Prostate gland (tissue), 2 donors: ENCODE measurements around the gene TMEM170B. TPM values are rescaled to one million over a fixed set of nuclear protein-coding genes. Genes with fewer than 3 reads are reported as not detected.

ENCODE experiments used
- DNase-seq: peaks from one replicate; pipeline ENCODE4 v3.0.0-alpha.2; 2019; ENCODE audit warnings: low spot score
- H3K27ac ChIP-seq, 2 donors: fragments of 200-600 bp; sonication (generic); 2 replicates each; pipeline ENCODE4 v1.5.1; 2017 to 2019
- H3K27me3 ChIP-seq: fragments of 200-600 bp; sonication (generic); replicated peaks from 2 replicates; pipeline ENCODE4 v1.5.1; 2019; ENCODE audit not compliant: insufficient read depth
- H3K36me3 ChIP-seq, 2 donors: fragments of 200-600 bp; sonication (generic); 1 replicate in 1 of 2; 2 replicates in 1 of 2; pipeline versions ENCODE4 v1.5.1 to v1.8.1; 2017 to 2019
- H3K4me1 ChIP-seq: fragments of 200-600 bp; sonication (generic); replicated peaks from 2 replicates; pipeline ENCODE4 v1.5.1; 2019
- H3K4me3 ChIP-seq, 2 donors: fragments of 200-600 bp; sonication (generic); 2 replicates each; pipeline ENCODE4 v1.5.1; 2017 to 2019
- H3K9me3 ChIP-seq: fragments of 200-600 bp; sonication (generic); 2 replicates; pipeline ENCODE4 v1.5.1; 2017
- CTCF ChIP-seq, 4 experiments: fragments of 200-600 bp in 2 of 4; fragments of 450-650 bp in 2 of 4; sonication (generic) in 2 of 4; IDR thresholded peaks; 1 replicate in 3 of 4; 2 replicates in 1 of 4; pipeline ENCODE4 v1.5.1; 2016 to 2019; ENCODE audit warnings: antibody characterized with exemption in 4 of 4, mild to moderate bottlenecking in 2 of 4, moderate library complexity in 2 of 4
- POLR2A ChIP-seq: fragments of 450-650 bp; IDR thresholded peaks from one replicate; pipeline ENCODE4 v1.6.1; 2016; ENCODE audit warnings: antibody characterized with exemption, mild to moderate bottlenecking
- POLR2AphosphoS5 ChIP-seq: sonication (generic); formaldehyde crosslinking; IDR thresholded peaks from one replicate; pipeline ENCODE4 v1.6.1; 2017; ENCODE audit warnings: antibody characterized with exemption
- WGBS: methylation state at CpG from one replicate; pipeline ENCODE4 v1.1.5; 2018; 5-methylcytosine and 5-hydroxymethylcytosine counted together
- intact Hi-C: fragments of 100-400 bp; cut with DNase I; formaldehyde crosslinking; loops from one replicate; pipeline ENCODE4 v1.14.2; 2022
- total RNA-seq, 2 donors: library from RNA; depleted of rRNA; stranded (reverse); fragments of >200 nt; gene quantifications; one replicate each; pipeline ENCODE4 v1.1.0, GENCODE V29; 2016

Gene TMEM170B
- total RNA-seq, 2 donors from 2014 or later = 2.7 to 5.7 TPM

GRCh38 chr6:11586536-11586935 lies 49.0 kb downstream of the TMEM170B start:
- Histone ChIP-seq H3K27ac (no peak overlapping the region), H3K27me3 (no peaks in the 10 kb centered on the region), H3K4me3 (no peak overlapping the region), H3K36me3 (no peaks in the 10 kb centered on the region), H3K9me3 (no peaks in the 10 kb centered on the region), H3K4me1 (no peaks in the 10 kb centered on the region)
- WGBS = 71% methylated on average over 7 of the region's 7 CpGs
- TF ChIP-seq CTCF (IDR thresholded peaks at IDR 0.05) = no peak
- TF ChIP-seq POLR2AphosphoS5 = no peak
- no peak for TF ChIP-seq POLR2A
- intact Hi-C loops = loop anchor here (10.0 kb wide), 2 partner anchors 428 to 1018 kb away; partner anchors contain the start of gene HIVEP1
- DNase-seq = no peak

- no peaks in the 10 kb centered on the region for H3K27me3 ChIP-seq
- H3K4me1 ChIP-seq = no peaks in the 10 kb centered on the region
- no peaks in the 10 kb centered on the region for H3K9me3 ChIP-seq
- WGBS = 59% methylated on average over 3 of the region's 3 CpGs
- H3K4me3 ChIP-seq = no peak overlapping the region
- intact Hi-C loops = loop anchor here (10.0 kb wide), 2 partner anchors 426 to 1016 kb away; partner anchors contain the start of gene HIVEP1
- no peak overlapping the region for H3K27ac ChIP-seq
- TF ChIP-seq CTCF (IDR thresholded peaks at IDR 0.05) (no peak), POLR2A (no peak), POLR2AphosphoS5 (no peak)
- H3K36me3 ChIP-seq = no peaks in the 10 kb centered on the region
- DNase-seq = no peak
Observed at GRCh38 chr6:11589261-11589660, 51.7 kb downstream of the TMEM170B start.

- H3K4me3 ChIP-seq = no peak overlapping the region
- no peaks in the 10 kb centered on the region for H3K36me3 ChIP-seq
- H3K9me3 ChIP-seq = no peaks in the 10 kb centered on the region
- DNase-seq = no peak
- no peak overlapping the region for H3K27ac ChIP-seq
- intact Hi-C loops = loop anchor here (5.0 kb wide), 1 partner anchor 65 kb away; no protein-coding TSS in a partner anchor
- no peaks in the 10 kb centered on the region for H3K27me3 ChIP-seq
- TF ChIP-seq CTCF (IDR thresholded peaks at IDR 0.05) (no peak), POLR2A (no peak)
- 80% methylated on average over 8 of the region's 8 CpGs for WGBS
- H3K4me1 ChIP-seq = no peaks in the 10 kb centered on the region
Observed at GRCh38 chr6:11592294-11592906, 54.9 kb downstream of the TMEM170B start.

GRCh38 chr6:11593096-11593495 lies 55.5 kb downstream of the TMEM170B start:
- TF ChIP-seq POLR2AphosphoS5 = no peak
- TF ChIP-seq POLR2A = no peak
- H3K27ac ChIP-seq = no peak overlapping the region
- no peaks in the 10 kb centered on the region for H3K9me3 ChIP-seq
- WGBS = 82% methylated on average over 9 of the region's 9 CpGs
- H3K4me3 ChIP-seq = no peak overlapping the region
- DNase-seq = no peak
- H3K27me3 ChIP-seq = no peaks in the 10 kb centered on the region
- no peaks in the 10 kb centered on the region for H3K36me3 ChIP-seq
- no peaks in the 10 kb centered on the region for H3K4me1 ChIP-seq
- intact Hi-C loops = loop anchor here (5.0 kb wide), 1 partner anchor 64 kb away; no protein-coding TSS in a partner anchor

GRCh38 chr6:11595903-11596302 lies 58.4 kb downstream of the TMEM170B start:
- H3K4me3 ChIP-seq = no peak overlapping the region
- DNase-seq = no peak
- WGBS = 72% methylated on average over 4 of the region's 4 CpGs
- intact Hi-C loops = no loop called here
- no peaks in the 10 kb centered on the region for H3K4me1 ChIP-seq
- TF ChIP-seq CTCF (IDR thresholded peaks at IDR 0.05) (no peak), POLR2AphosphoS5 (no peak), POLR2A (no peak)
- H3K27me3 ChIP-seq = no peaks in the 10 kb centered on the region
- H3K27ac ChIP-seq = no peak overlapping the region
- no peaks in the 10 kb centered on the region for H3K9me3 ChIP-seq
- no peaks in the 10 kb centered on the region for H3K36me3 ChIP-seq
